ENCODE measurements around the gene MUC2. TPM values are rescaled to one million over a fixed set of nuclear protein-coding genes. Genes with fewer than 3 reads are reported as not detected.

Gene MUC2
- polyA plus RNA-seq, 3 donors = not detected

GRCh38 chr11:1085440-1086170 lies 10.9 kb downstream of the MUC2 start:
- Histone ChIP-seq H3K79me2 (ENCODE audit: insufficient read depth, low read length) (no peaks in the 10 kb centered on the region), H4K20me1 (ENCODE audit: insufficient read depth, low read length) (no peaks in the 10 kb centered on the region), H3K9me3 (replicated peaks in 1 of 2; ENCODE audit: control insufficient read depth in 1 of 2, insufficient read depth in 1 of 2, low read length in 2 of 2) (peaks cover 0 to 10% of the 10 kb centered on the region in 2 donors), H3K4me3 (replicated peaks in 1 of 3; ENCODE audit: low read depth in 2 of 3, low read length in 3 of 3) (no peak overlapping the region), H3K36me3 (replicated peaks in 1 of 2; ENCODE audit: control insufficient read depth in 1 of 2, insufficient read depth in 2 of 2, low read length in 2 of 2) (no peaks in the 10 kb centered on the region), H3K9ac (ENCODE audit: insufficient read depth, low read length, poor library complexity, severe bottlenecking) (no peak overlapping the region), H3K4me2 (replicated peaks; ENCODE audit: extremely low read depth, low read length, poor library complexity, severe bottlenecking) (no peak overlapping the region), H2AFZ (ENCODE audit: insufficient read depth, low read depth, low read length, poor library complexity, severe bottlenecking) (no peak overlapping the region), H3K4me1 (ENCODE audit: control insufficient read depth in 1 of 2, insufficient read depth in 2 of 2, low read length in 2 of 2) (no peaks in the 10 kb centered on the region), H3K27ac (ENCODE audit: low read depth in 1 of 2, low read length in 2 of 2) (no peak overlapping the region), H3K27me3 (ENCODE audit: control insufficient read depth in 2 of 2, insufficient read depth in 2 of 2, low read length in 2 of 2) (no peaks in the 10 kb centered on the region)
- no peak for TF ChIP-seq CTCF (IDR thresholded peaks at IDR 0.05)
- Mint-ChIP-seq H3K27ac (no peak overlapping the region), H3K9me3 (peaks cover 0 to 11% (median 1%) of the 10 kb centered on the region in 7 donors), H3K4me3 (no peak overlapping the region), H3K4me1 (no peaks in the 10 kb centered on the region), H3K36me3 (no peaks in the 10 kb centered on the region), H3K27me3 (ENCODE audit: low read depth in 3 of 3) (peaks cover 0 to 2% (median 1%) of the 10 kb centered on the region in 3 donors)
- DNase-seq = no peak
- 94% methylated on average over 23 of the region's 26 CpGs for WGBS (ENCODE audit: insufficient coverage)
- intact Hi-C loops (cut with micrococcal nuclease) = no loop called here

GRCh38 chr11:1086171-1087102 lies 11.8 kb downstream of the MUC2 start:
- H2AFZ ChIP-seq (ENCODE audit: insufficient read depth, low read depth, low read length, poor library complexity, severe bottlenecking) = no peak overlapping the region
- no peak overlapping the region for H3K4me3 ChIP-seq (replicated peaks in 1 of 3; ENCODE audit: low read depth in 2 of 3, low read length in 3 of 3)
- 89% methylated on average over 28 of the region's 31 CpGs for WGBS (ENCODE audit: insufficient coverage)
- H3K36me3 Mint-ChIP-seq = no peaks in the 10 kb centered on the region
- no peak for TF ChIP-seq CTCF (IDR thresholded peaks at IDR 0.05)
- no peak overlapping the region for H3K27ac ChIP-seq (ENCODE audit: low read depth in 1 of 2, low read length in 2 of 2)
- intact Hi-C loops (cut with micrococcal nuclease) = no loop called here
- peaks cover 0 to 18% of the 10 kb centered on the region in 2 donors for H3K9me3 ChIP-seq (replicated peaks in 1 of 2; ENCODE audit: control insufficient read depth in 1 of 2, insufficient read depth in 1 of 2, low read length in 2 of 2)
- H3K4me1 Mint-ChIP-seq = no peaks in the 10 kb centered on the region
- peaks cover 0 to 2% (median 1%) of the 10 kb centered on the region in 3 donors for H3K27me3 Mint-ChIP-seq (ENCODE audit: low read depth in 3 of 3)
- H3K36me3 ChIP-seq (replicated peaks in 1 of 2; ENCODE audit: control insufficient read depth in 1 of 2, insufficient read depth in 2 of 2, low read length in 2 of 2) = no peaks in the 10 kb centered on the region
- no peak overlapping the region for H3K27ac Mint-ChIP-seq
- peaks cover 0 to 18% (median 4%) of the 10 kb centered on the region in 7 donors for H3K9me3 Mint-ChIP-seq
- H4K20me1 ChIP-seq (ENCODE audit: insufficient read depth, low read length) = no peaks in the 10 kb centered on the region
- no peak overlapping the region for H3K4me2 ChIP-seq (replicated peaks; ENCODE audit: extremely low read depth, low read length, poor library complexity, severe bottlenecking)
- DNase-seq = no peak
- no peaks in the 10 kb centered on the region for H3K4me1 ChIP-seq (ENCODE audit: control insufficient read depth in 1 of 2, insufficient read depth in 2 of 2, low read length in 2 of 2)
- H3K27me3 ChIP-seq (ENCODE audit: control insufficient read depth in 2 of 2, insufficient read depth in 2 of 2, low read length in 2 of 2) = no peaks in the 10 kb centered on the region
- no peak overlapping the region for H3K9ac ChIP-seq (ENCODE audit: insufficient read depth, low read length, poor library complexity, severe bottlenecking)
- no peaks in the 10 kb centered on the region for H3K79me2 ChIP-seq (ENCODE audit: insufficient read depth, low read length)
- no peak overlapping the region for H3K4me3 Mint-ChIP-seq

Measured in CD14-positive monocyte (primary cell).